Fibroblast of villous mesenchyme (primary cell): Measurements from ENCODE around the gene MALL. TPM values are rescaled to one million over a fixed set of nuclear protein-coding genes. Genes with fewer than 3 reads are reported as not detected.
A peak's percentile ranks its signal among the peaks of the same experiment; 100 is the strongest.
"Not testable (repeated sequence)": the region's sequence is repeated elsewhere in the genome, so short reads cannot be mapped to it uniquely, and the experiment has no call there.

Source experiments
- DNase-seq: peaks from one replicate; pipeline ENCODE4 v3.0.0-alpha.2; 2010; ENCODE audit warnings: low read depth
- H3K4me3 ChIP-seq: 2 replicates; pipeline ENCODE4 v1.5.1; 2011; ENCODE audit warnings: low read depth, mild to moderate bottlenecking, low read length
- total RNA-seq: library from RNA; depleted of rRNA; stranded (reverse); fragments of >200 nt; gene quantifications from 2 replicates; pipeline ENCODE4 v1.2.3, GENCODE V29; 2012
- TF ChIP-seq, protein P1 (sequence below): IDR thresholded peaks from 2 replicates; pipeline ENCODE4 v1.5.1; 2012; ENCODE audit warnings: low read depth, mild to moderate bottlenecking, low read length; ENCODE audit not compliant: insufficient read depth

Gene MALL
- total RNA-seq, 1 donor = 2.2 TPM

DNA sequence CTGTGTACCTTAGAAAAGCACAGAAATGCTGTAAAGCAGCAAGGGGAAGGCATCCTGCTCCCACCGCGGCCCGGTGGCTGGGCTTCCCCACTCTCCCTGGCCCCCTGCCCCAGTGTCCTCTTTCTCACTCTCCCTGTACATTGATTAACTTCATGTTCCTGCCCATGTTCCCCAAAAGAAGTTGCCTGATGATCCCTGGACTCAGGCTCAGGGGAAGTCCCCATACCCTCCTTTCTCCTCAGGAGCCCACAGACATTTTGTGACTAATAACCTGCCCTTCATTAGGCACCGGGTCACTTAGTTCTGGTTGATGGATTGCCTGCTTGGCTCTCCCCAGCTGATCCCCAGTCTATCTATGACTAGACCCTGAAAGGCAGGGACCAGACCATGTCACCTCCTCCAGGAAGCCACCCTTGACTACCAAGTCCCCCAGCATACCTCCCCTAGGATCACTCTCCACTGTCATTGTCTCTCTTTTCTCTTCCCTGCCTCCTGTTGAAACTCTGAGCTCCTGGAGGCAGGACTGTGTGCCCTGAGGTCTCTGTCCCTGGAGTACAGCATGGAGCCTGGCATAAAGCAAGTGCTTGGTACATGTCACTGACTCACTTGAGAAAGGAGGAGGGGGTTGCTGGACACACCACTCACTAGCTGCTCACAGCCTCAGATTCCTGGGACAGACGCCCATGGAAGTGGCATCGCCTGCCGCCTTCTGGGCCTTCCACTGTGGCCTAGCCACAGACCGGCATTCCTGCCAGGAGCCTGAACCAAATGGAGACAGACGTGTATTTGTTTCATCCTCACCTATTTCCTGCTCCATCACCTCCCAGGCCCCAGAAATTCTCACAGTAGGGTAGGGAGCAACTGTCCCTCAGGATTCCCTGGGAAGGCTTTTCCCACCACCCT, 13.5 kb downstream of the MALL start:
- peak overlapping the region; percentile 3 for H3K4me3 ChIP-seq
- DNase-seq = no peak
- TF ChIP-seq, protein P1, sequence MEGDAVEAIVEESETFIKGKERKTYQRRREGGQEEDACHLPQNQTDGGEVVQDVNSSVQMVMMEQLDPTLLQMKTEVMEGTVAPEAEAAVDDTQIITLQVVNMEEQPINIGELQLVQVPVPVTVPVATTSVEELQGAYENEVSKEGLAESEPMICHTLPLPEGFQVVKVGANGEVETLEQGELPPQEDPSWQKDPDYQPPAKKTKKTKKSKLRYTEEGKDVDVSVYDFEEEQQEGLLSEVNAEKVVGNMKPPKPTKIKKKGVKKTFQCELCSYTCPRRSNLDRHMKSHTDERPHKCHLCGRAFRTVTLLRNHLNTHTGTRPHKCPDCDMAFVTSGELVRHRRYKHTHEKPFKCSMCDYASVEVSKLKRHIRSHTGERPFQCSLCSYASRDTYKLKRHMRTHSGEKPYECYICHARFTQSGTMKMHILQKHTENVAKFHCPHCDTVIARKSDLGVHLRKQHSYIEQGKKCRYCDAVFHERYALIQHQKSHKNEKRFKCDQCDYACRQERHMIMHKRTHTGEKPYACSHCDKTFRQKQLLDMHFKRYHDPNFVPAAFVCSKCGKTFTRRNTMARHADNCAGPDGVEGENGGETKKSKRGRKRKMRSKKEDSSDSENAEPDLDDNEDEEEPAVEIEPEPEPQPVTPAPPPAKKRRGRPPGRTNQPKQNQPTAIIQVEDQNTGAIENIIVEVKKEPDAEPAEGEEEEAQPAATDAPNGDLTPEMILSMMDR = no peak

DNA sequence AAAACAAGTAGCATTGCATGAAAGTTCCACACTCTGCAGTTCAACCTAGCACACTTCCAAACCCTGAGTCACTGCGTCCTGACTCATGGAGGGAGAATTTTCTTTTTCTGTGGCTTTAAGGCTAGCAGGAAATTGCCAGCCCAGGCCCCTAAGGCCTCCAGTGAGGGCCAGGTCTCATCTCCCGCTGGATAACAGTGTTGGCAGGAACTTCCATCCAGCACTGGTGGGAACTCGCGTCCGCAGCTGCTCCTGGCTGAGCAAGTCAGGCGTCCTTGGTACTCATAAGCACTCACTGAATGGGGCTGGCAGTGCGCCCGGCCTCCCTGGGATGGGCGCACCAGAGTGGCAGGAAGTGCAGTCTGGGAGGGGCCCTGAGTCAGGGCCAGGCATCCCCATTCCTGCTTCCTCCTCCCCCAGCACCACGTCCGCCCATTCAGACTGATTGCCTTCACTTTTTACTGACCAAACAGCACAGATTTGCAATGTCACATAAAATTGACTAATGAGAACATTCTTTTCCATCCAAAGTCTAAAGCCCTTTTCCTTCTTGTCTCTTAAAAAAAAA, 14.3 kb downstream of the MALL start:
- H3K4me3 ChIP-seq = peak overlapping the region; percentile 15
- DNase-seq = peak; percentile 98
- TF ChIP-seq, protein P1 = no peak

DNA sequence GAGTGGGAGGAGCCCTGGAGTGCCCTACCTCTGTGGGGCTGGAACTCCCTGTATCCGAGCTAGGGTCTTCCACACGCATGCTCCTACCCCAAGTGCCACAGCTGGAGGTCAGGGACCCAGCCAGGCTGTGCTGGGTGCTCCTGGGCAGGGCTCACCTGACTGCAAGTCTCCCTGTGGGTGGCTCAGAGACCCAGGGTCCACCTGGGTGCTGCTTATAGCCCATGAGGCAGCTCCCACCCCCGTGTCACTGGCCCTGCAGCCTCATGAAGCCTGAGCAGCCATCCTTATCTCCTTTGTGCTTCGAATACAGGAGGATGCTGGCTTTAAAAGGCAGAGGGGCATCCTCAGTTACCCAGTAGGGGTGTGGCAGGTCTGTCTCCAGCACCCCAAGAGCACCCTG, 14.7 kb downstream of the MALL start:
- not testable (repeated sequence) for DNase-seq, H3K4me3 ChIP-seq

DNA sequence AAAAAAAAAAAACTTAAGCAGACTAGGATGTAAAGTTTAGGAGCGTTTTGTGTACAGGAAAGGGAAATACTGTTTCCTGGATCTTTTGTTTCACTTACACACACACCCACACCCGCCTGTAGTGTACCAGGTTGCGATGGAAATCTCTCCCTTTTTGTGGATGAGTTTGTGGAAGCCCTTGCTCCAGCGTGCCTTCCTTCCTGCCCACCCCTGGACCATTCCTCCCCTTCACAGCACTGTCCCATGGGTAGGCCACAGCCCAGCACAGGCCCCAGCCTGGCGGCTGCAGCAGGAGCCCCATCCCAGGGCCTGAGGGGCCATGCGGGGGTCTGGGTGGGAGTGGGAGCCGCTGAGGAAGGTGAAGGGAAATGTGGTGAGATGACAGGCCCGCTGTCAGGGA, 15.1 kb downstream of the MALL start:
- DNase-seq = no peak
- no peak overlapping the region for H3K4me3 ChIP-seq
- TF ChIP-seq, protein P1 = no peak

DNA sequence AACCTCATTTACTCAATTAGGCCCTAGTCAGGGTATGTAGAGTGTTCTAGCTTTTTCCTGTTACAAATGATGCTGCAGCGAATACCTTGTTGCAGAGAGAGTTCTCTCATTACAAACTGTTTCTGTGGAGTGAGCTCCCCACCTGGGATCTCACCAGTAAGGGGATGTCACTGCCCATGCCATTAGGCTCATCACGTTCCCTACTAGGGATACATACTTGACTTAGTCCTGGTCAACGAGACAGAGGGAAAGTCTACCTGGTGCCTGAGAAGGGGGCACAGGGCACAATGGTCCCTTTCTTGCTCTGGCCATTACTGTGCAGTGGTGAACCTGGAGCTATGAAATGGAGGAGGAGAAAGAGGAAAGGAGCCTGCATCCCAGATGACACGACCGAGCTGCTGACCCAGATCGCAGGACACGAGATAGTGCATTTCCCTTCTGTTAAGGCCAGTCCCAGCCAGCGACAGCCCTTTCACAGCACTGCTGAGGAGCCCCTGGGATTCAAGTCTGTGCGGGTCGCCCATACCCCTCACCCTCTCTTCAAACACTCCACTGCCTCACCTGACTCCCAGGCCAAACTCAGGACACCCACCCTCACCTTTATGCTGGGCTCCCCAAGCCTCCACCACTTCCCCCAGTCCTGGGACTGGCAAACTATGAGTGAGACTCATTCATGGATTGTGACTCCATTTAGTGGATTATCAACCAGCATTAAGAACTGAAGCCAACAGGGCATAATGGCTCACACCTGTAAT, 16.0 kb downstream of the MALL start:
- TF ChIP-seq, protein P1 = no peak
- DNase-seq = no peak

DNA sequence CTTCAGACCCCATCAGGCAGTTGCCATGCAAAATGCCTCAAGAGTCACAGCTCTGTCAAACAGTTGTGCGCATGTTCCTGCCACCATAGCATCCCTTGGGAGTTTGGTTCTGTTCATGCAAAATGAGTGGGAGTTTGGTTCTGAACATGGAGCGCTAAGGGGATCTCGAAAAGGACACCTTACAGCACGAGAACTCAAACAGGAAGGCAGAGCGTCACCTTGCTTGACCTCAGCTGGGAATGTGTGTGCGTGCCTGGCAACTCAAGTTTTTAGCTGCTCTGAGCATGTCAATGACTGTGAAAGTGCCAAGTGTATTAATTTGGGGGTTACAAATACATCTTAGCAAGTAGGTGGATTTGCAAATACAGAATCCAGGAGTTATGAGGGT, 16.6 kb downstream of the MALL start:
- DNase-seq = no peak
- no peak overlapping the region for H3K4me3 ChIP-seq
- TF ChIP-seq, protein P1 = no peak

More for the DNA sequence above, 16.0 kb downstream of the MALL start:
- H3K4me3 ChIP-seq = no peak overlapping the region
